ENCODE results near the gene CDIP1. TPM values are rescaled to one million over a fixed set of nuclear protein-coding genes. Genes with fewer than 3 reads are reported as not detected.

The CDIP1 gene
- total RNA-seq, 4 donors from 2014 or later = 9.9 to 18.4 (median 15.0) TPM

DNA sequence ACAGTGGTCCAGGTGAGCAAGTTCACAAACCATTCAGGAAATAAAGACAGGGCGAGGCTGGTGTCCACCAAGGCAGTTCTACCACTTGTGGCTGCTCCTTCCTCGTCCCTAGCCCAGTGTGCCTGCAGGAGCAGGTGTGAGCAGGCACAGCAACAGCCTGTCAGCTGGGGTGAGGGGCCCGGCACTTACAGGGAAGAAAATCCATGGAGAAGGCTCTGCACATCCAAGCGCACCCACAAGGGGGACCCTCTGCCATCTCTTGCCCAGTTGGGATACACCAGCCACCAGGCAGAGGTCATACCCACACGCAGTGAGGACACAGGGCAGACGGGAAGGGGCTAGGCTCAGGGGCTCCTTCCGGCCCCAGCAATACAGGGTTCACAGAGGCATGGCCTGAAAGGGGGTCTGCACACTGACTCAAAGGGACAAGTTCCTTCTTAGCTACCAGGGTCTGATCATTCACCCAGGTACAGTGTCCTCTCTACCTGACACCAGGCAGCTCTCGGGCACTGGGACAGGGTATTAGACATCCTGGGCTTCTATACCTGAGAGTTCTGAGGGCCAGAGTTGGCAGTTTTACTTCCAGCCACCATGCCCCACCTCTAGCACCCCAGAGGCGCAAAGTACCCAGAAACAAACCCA, 27.0 kb downstream of the CDIP1 start:
- H3K4me3 ChIP-seq (ENCODE audit: low read depth, poor library complexity, severe bottlenecking) = no peak overlapping the region
- intact Hi-C loops (cut with DNase I; ENCODE audit: low total_unique reads) = no loop called here
- 56 to 63% methylated on average over 8 to 9 of the region's 9 CpGs for WGBS, 2 donors
- no peak for DNase-seq (ENCODE audit: low spot score in 2 of 2)
- TF ChIP-seq POLR2A (IDR thresholded peaks at IDR 0.05) = no peak
- TF ChIP-seq, protein P1, sequence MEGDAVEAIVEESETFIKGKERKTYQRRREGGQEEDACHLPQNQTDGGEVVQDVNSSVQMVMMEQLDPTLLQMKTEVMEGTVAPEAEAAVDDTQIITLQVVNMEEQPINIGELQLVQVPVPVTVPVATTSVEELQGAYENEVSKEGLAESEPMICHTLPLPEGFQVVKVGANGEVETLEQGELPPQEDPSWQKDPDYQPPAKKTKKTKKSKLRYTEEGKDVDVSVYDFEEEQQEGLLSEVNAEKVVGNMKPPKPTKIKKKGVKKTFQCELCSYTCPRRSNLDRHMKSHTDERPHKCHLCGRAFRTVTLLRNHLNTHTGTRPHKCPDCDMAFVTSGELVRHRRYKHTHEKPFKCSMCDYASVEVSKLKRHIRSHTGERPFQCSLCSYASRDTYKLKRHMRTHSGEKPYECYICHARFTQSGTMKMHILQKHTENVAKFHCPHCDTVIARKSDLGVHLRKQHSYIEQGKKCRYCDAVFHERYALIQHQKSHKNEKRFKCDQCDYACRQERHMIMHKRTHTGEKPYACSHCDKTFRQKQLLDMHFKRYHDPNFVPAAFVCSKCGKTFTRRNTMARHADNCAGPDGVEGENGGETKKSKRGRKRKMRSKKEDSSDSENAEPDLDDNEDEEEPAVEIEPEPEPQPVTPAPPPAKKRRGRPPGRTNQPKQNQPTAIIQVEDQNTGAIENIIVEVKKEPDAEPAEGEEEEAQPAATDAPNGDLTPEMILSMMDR (IDR thresholded peaks at IDR 0.05) = no peak

DNA sequence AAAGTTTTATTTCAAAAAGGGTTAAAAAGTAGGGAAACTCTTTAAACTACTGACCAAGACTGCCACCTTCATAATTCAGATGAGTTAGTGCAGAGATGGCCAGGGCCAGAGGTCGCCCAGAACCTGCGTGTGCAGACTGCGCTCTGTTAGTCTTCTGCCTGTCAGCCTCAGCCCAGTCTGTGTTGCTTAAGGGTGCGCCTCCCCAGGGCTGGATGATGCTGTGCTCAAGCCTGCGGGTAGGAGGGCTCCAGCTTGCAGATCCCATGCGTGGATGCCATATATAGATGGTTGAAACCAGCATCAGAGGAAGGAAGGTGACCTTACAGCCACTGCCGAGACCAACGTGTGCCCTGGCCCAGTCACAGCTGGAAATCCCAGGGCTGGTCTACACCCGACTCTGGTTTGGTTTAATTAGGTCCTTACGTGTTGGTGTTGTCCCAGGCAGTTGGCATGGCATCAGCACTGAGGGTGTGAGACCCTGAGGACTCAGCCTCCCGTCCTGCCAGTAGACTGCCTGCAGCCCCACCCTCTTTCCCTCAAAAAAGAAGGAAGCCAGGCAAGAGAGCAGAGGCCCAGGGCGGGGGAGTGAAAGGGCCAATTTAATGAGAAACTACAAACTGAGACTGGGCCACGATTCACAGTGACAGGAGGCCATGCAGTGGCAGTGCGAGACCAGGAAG, 27.7 kb downstream of the CDIP1 start:
- intact Hi-C loops (cut with DNase I; ENCODE audit: low total_unique reads) = no loop called here
- TF ChIP-seq, protein P1 (IDR thresholded peaks at IDR 0.05) = no peak
- no peak for TF ChIP-seq POLR2A (IDR thresholded peaks at IDR 0.05)

DNA sequence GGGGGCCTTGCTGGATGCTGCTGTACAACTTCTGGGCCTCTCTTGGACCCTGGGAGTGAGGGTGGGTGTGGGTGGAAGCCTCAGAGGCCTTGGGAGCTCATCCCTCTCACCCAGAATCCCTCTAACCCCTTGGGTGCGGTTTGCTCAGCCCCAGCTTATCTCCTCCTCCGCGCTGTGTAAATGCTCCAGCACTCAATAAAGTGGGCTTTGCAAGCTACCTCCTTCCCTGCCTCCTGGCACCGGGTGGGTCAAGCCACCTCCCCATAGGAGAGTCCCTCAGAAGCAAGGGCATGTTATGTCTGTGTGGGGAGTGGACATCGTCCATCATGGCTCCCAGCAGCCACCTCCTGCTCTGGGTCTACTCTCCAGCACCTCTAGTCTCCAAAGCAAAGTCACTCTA, 28.4 kb downstream of the CDIP1 start:
- DNase-seq (ENCODE audit: low spot score in 2 of 2) = no peak
- TF ChIP-seq, protein P1 (IDR thresholded peaks at IDR 0.05) = no peak
- no peak for TF ChIP-seq POLR2A (IDR thresholded peaks at IDR 0.05)
- WGBS, 2 donors = 72 to 82% methylated on average over 5 of the region's 5 CpGs
- no peak overlapping the region for H3K4me3 ChIP-seq (ENCODE audit: low read depth, poor library complexity, severe bottlenecking)
- intact Hi-C loops (cut with DNase I; ENCODE audit: low total_unique reads) = no loop called here

More for the DNA sequence above, 27.7 kb downstream of the CDIP1 start:
- WGBS, 2 donors = 38 to 42% methylated on average over 14 of the region's 14 CpGs
- no peak for DNase-seq (ENCODE audit: low spot score in 2 of 2)
- no peak overlapping the region for H3K4me3 ChIP-seq (ENCODE audit: low read depth, poor library complexity, severe bottlenecking)

DNA sequence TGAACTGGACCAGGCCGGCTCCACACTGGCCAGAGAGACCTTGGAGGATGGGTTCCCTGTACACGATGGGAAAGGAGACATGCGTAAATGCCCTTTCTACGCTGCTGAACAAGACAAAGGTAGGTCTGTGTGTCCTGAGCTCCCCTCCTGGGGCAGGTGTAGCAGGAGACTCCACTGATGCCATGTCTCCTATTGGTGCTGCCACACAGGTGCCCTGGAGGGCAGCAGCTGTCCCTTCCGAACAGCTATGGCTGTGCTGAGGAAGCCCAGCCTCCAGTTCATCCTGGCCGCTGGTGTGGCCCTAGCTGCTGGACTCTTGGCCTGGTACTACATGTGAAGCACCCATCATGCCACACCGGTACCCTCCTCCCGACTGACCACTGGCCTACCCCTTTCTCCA, 29.2 kb downstream of the CDIP1 start:
- no peak for DNase-seq (ENCODE audit: low spot score in 2 of 2)
- WGBS, 2 donors = 85 to 91% methylated on average over 7 to 8 of the region's 8 CpGs
- TF ChIP-seq, protein P1 (IDR thresholded peaks at IDR 0.05) = no peak
- no peak for TF ChIP-seq POLR2A (IDR thresholded peaks at IDR 0.05)
- intact Hi-C loops (cut with DNase I; ENCODE audit: low total_unique reads) = loop anchor here (5.0 kb wide), 1 partner anchor 38 kb away; no protein-coding TSS in a partner anchor
- H3K4me3 ChIP-seq (ENCODE audit: low read depth, poor library complexity, severe bottlenecking) = no peak overlapping the region

DNA sequence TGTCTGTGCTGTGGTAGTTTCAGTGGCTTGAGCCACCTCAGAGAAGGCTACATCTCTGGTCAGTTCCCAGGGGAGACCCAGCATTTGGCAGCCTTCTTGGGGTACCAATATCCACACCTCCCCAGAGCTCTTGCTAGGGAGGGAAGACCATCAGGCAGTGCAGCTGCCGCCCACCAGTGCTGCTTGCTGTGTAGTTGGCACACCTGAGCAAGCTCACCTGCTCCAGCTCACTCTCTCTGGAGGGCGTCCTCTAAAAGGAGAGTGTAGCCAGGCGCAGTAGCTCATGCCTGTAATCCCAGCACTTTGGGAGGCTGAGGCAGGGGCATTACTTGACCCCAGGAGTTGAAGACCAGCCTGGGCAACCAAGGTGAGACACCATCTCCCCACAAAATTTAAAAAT, 29.8 kb downstream of the CDIP1 start:
- intact Hi-C loops (cut with DNase I; ENCODE audit: low total_unique reads) = loop anchor here (5.0 kb wide), 1 partner anchor 38 kb away; no protein-coding TSS in a partner anchor
- H3K4me3 ChIP-seq (ENCODE audit: low read depth, poor library complexity, severe bottlenecking) = no peak overlapping the region
- 83 to 100% methylated on average over 1 to 3 of the region's 3 CpGs for WGBS, 2 donors
- TF ChIP-seq, protein P1 (IDR thresholded peaks at IDR 0.05) = no peak
- no peak for TF ChIP-seq POLR2A (IDR thresholded peaks at IDR 0.05)
- no peak for DNase-seq (ENCODE audit: low spot score in 2 of 2)
